HT-29 (cell line): Measurements from ENCODE around the gene BPI. TPM values are rescaled to one million over a fixed set of nuclear protein-coding genes. Genes with fewer than 3 reads are reported as not detected.
"Not testable (repeated sequence)": the region's sequence is repeated elsewhere in the genome, so short reads cannot be mapped to it uniquely, and the experiment has no call there.

ENCODE experiments used
- DNase-seq: peaks from one replicate; pipeline ENCODE4 v3.0.0-alpha.2; 2015; ENCODE audit warnings: low spot score
- total RNA-seq: library from RNA; depleted of rRNA; stranded (reverse); fragments of >200 nt; shearing (Covaris generic); gene quantifications from 2 replicates; pipeline ENCODE4 v1.2.3, GENCODE V29; 2014

Gene BPI
- total RNA-seq, 1 experiment from 2014 or later, result not detected

DNA sequence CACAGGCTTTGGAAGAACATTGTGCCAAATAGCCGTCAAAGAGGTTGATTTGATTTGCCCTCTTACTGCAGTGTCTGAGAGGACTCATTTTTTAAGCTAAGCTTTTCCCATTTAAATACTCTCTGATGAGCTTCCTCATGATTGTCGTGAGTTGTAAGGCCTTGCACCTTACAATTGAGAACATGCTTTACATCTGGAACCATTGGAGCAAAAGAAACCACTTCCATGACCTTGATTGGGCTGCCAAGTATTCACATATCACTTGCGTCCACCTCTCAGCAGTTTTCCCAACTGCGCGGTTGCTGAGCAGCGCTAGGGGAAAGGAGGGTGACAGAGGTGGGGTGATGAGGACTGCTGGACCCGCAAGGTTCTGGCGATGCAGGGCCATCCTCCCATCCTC lies 30.1 kb downstream of the BPI start:
- DNase-seq, result no peak

DNA sequence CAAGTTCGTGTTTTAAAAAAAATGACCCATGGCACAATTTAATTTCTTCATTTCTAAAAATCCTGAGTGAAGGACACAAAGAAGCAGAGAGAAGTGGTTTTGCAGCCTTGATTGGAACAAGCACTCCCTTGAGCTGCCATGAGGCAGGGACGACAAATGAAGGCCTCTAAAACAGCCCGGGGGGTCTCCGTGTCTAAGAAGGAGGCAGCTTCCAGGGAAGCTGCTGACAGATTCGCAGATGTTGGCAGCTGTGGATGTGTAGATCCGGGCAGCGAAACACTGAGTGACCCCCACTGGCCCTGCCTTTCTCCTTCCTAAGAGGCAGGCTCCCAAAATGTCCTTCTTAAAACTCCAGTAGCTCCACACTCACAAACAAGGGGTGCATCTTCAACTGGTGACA lies 32.8 kb downstream of the BPI start:
- no peak for DNase-seq

DNA sequence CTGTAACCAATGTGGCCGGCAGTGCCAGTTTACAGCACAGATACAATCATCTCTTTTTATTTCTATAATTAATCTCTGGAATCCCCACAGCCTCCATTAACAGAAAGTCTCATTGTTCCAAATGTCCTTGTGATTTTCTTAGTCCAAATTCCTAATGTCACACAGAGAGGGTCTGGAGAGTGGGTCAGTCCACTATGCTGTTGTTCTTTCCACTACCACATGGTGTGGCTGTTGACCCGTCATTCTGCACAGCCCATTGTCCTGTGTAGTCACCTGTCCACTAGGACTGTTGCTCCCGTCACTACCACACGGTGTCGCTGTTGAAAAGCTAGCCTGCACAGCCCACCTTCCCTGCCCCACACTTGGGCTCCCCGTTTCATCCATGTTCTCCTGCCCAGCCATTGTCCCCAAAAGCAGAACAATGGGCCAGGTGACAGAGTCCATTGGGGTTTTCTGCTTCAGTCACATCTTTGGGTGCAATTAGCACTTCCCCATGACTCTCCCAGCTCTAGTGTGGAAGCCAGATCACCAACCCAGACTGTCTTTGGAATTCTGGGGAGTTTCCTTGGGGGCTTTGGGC lies 33.7 kb downstream of the BPI start:
- DNase-seq, result peak; percentile 66

DNA sequence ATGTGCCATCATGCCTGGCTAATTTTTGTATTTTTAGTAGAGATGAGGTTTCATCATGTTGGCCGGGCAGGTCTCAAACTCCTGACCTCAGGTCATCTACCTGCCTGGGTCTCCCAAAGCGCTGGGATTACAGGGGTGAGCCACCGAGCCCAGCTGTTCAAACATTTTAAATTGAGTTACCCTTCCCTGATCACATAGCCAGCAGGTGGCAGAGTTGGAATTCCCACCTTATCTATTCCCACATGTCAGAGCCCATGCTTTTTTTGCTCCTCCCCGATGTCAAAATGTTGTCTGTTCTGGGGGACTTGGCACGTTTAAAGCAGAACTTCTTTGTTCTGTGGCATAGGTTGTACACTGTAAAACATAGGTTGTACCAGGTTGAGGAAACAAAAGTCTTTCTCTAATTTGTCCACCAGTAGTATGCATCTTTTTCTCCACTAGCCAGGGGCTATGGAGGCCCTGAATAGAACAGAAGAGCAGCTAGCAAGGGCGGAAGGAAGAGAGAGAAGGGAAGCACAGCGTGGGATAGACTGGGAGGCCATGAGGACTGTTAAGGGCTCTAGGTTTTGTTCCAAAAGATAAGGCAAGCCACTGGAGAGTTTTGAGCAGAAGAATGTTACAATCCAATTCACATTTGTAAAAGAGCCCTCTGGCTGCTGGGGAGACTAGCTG lies 35.0 kb downstream of the BPI start:
- DNase-seq, result peak; percentile 71

DNA sequence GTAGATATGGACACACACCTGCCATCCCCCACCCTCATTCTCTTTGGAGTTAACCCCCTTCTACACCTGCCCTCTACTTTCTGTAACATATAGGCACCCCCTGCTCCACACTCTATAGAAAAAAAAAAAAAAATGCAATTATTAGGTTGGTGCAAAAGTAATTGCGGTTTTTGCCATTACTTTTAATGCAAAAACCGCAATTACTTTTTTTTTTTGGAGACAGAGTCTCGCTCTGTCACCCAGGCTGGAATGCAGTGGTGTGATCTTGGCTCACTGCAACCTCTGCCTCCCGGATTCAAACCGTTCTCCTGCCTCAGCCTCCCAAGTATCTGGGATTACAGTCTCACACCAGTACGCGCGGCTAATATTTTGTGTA lies 35.6 kb downstream of the BPI start:
- not testable (repeated sequence) for DNase-seq

DNA sequence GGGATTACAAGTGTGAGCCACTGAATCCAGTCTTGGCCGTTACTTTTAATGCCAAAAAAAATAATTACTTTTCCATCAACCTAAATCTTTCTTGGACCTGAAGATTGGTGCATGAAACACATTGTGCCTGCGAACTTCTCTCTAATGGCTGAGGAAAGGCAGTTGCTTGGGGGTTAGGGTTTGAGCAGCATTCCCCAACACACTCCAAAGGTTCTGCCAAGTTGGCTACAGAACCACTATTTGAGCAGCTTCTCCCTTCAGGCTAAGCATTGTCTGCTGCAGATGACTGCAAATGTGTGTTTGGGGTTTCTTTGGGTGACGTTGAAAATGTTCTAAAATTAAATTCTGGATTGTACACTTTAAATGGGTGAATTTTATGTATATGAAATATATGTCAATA lies 36.0 kb downstream of the BPI start:
- no peak for DNase-seq

DNA sequence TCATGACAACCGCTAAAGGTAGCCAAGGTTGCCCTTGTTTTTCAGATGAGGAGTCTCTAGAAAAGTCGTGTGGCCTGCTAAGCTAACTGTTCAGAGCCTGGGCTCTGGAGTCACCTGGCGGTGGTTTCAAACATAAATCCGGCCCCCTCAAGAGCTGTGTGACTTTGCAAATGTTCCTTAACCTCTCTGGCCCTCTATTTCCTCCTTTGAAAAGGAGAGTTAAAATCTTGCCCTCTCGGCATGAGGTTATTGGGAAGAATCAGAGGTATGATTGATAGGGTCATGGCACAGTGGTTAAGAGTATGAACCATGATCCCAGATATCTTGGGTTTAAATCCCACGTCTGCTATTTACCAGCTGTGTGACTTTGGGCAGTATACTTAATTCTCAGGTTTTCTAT lies 36.7 kb downstream of the BPI start:
- DNase-seq, result no peak

DNA sequence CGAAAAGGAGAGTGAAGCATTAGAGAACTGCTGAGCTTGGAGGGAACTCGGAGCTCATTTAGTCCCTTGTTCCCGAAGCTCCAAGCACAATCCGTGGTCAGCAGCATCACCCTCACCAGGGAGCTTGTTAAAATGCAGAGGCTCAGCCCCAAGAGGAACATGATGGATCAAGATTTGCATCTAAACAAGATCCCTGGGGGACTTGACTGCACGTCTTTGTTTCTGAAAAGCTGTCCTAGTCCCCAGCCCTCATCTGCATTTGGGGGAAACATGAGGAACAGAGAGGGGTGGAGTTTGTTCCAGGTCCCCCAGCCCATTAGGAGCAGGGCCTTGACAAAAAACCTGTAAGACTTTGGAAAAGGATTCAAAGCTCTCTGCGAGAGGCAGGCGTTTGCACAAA lies 38.3 kb downstream of the BPI start:
- DNase-seq, result no peak

DNA sequence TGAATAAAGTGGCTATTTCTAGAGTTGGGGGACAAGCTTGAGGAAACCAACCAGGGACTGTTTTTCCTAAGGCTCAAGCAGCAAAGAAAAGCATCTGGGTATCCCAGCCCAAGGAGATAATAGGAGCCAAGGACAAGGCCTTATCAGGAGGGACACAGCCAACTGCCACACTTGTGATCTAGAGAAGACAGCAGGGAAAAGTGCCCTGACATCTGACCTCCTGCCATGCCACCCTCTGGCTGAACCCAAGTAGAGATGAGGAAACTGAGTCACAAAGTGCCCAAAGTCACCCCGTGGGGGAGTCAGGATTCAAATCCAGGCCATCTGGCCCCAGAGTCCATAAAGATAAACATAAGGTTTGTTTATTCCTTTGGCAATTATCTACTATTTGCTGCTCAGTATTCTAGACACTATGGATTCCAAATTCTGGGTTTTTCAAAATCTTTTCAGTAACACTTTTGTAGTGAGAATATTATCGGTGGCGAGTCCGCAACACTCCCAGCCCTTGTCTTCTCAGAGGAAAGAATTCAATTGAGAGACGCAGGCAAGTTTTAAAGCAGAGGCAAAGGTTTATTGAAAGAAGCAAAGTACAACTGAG lies 38.9 kb downstream of the BPI start:
- DNase-seq, result no peak

DNA sequence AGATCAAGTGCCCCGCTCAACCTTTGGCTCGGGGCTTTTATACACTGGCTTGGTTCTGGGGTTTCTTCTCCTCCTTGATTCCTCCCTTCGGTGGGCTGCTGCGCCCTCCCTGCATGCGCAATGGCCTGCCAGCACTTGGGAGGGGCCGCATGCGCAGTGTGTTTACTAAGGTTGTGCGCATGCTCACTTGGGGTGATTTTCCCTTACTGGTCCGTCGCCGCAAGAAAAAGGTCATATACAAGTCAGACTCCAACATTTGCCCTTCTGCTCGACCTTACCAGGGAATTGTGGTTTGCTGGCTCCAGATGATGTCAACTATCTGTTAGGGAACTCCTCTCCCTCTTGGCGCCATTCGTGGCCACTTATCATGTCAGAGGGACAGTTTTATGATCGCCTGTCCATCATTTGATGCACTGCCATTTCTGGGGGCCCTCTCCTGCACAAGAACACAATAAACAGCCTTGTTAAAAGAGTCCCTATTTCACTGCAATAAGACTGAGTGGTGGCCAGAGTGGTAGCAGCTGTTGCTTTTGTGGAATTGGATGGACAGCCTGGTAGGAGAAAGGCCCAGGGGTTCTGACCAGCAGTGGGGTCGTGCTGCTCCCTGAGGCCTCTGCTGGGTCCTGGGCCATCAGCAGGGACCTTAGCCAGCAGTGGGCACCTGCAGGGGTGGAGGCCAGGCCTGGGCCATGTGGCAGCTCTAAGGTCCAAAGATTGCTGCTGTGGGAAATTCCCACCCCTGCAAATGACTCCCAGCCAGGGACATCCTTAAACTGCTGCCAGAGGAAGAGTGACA lies 39.6 kb downstream of the BPI start:
- DNase-seq, result peak; percentile 64

DNA sequence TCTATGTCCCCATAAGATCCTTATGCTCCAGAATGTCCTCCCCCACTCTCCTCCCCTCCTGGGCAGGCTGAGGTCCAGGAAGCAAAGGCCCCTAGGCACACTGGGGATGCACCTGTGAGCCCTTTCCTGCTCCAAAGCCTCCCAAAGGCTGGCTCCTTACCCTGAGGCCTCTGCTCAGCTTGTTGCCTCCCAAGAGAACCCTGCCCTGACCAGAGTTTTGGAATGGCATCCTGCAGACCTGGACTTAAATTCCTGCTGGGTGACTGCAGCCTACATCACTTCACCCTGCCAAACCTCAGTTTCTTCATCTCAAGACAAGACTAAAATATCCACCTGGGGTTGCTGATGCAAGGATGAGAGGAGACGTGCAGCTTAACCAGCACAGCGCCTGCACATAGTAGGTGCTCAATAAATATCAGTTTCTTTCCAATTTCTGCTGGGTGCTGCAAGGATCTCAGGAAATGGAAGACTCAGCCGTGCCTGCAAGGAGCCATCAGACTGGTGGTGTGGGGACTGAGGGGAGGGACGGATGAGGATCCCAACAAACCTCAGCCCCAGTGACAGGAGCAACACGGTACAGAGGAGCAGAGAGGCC lies 40.2 kb downstream of the BPI start:
- no peak for DNase-seq

DNA sequence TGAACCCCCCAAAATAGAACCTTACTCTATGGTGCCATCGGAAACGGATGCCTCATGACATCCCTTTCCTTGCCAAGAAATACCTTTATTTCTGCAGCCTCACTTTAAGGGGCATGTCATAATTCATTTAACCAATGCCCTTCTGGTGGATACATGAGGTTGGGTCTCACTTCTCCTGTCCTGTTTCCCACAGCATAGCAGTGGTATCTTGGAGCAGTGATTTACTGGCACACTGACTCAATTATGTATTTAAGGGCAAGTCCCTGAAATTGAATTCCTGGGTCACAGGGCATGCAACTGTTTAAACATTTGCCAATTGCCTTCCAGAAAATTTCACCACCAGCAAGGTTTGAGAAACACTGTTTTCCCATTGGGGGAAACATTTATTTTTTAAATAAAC lies 41.7 kb downstream of the BPI start:
- no peak for DNase-seq

DNA sequence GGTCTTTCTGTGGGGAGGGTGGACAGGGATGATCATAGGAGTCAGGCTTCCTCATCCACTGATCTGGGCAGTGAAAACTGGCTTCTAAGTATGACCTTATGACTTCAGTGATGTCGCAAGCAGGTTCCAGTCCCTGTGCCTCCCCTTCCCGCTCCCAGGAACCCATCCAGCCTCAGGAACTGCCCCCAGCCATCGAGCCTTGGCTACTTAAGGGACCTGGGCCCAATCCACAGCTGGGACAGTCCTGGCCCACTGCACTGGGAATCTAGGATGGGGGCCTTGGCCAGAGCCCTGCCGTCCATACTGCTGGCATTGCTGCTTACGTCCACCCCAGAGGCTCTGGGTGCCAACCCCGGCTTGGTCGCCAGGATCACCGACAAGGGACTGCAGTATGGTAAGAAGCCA lies 42.3 kb downstream of the BPI start, which contains the start of gene LBP:
LBP (plus strand) TSS at position 236 of the 405 bp plus-strand sequence; CDS start at position 271, 35 bp downstream.
- DNase-seq, result no peak

DNA sequence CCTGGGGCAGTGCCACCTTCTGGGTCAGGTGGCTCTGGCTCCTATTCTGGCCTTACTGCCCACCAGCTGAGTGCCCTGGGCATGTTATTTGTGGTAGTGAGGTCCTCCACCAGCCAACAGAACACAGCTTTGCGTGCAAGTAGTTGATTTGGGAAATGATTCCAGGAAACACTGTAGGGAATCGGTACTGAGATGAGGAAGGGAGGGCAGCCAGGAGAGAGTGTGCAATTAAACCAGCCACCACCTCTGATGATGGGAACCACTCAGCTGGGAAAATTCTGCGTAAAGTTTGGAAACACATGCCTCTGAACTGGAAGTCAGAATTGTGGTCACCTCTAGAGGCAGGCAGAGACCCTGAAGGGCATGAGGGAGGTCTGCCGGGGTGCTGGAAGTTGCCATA lies 42.8 kb downstream of the BPI start:
- no peak for DNase-seq

DNA sequence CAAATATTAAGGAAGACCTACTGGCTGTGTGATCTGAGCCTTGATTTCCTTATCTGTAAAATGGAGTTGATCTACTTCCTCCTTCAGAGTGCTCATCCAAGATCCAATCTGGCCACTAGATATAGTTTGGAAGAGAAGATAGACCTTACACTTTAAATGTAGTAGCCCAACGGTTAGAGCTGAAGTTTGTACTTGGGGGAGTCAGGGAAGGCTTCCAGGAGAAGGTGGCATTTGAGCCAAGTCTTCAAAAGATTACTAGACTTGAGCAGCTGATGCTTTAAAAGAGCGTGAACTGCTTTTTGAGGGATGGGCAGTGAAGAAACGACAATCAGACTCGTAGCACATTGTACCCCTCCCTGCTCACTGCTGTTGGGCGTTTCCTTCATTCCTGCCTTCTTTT lies 45.9 kb downstream of the BPI start:
- no peak for DNase-seq

DNA sequence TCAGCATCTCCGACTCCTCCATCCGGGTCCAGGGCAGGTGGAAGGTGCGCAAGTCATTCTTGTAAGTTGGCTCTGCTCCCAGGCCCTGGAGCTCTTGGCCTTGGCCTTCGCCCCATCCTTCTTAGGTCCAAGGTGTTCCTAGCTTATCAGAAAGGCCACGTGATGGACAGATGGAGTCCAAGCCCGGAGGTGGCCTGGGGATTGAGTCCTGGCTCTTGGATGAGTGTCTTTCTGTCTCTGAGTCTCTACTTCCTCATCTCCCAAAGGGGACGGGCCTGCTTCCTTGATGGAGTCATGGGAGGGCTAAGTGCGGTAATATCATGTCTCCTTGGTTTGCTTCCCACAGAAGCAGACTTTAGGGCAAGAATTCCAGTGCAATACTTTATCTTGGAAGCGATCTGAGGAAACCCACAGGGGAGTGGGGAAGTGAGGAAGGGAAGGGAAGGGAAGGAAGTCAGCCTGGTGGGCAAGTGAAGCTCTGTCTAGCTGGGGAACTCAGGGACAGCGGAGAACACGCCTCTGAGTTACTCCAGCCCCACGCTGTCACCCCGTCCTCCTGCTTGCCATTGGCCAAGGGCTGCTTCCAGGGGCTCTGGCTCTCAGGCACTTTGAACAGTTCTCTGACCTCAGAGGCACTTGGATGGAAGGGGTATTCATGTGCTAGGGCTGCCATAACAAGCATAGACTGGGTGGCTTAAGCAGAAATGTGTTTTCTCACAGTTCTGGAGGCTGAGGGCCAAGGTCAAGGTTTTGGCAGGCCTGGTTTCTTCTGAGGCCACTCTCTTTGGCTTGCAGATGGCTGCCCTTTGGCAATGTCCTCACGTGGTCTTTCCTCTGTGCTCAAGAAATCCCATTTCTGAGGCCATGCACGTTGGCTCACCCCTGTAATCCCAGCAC lies 47.2 kb downstream of the BPI start:
- DNase-seq, result no peak

DNA sequence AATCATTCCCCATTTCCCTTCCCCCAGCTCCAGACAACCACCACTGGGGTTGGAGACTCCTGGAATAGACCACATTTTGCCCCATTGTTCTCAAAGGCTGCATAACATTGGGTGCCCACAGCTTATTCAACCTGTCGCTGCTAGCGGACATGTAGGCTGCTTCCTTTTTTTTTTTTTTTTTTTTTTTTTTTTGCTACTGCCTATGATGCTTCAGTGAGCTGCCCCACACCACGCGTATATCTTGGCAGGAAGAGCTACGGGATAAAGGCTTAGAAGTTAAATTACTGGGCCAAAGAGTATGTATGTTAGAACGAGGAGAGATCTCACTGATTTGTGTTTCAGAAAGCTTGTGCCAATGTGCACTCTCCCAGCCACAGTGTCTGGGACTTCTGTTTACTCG lies 49.4 kb downstream of the BPI start:
- DNase-seq, result no peak

DNA sequence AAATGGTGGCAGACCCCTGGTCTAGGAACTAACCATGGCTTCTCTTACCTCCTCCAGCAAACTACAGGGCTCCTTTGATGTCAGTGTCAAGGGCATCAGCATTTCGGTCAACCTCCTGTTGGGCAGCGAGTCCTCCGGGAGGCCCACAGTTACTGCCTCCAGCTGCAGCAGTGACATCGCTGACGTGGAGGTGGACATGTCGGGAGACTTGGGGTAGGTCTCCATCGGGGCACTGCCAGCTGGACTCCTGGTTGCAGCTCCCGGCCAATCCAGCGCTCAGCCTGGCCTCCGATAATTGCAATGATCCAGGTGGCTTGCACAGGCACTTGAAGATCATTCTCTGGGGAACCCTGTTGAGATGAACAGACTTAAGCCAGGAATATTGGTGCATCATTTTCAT lies 50.3 kb downstream of the BPI start:
- DNase-seq, result no peak

DNA sequence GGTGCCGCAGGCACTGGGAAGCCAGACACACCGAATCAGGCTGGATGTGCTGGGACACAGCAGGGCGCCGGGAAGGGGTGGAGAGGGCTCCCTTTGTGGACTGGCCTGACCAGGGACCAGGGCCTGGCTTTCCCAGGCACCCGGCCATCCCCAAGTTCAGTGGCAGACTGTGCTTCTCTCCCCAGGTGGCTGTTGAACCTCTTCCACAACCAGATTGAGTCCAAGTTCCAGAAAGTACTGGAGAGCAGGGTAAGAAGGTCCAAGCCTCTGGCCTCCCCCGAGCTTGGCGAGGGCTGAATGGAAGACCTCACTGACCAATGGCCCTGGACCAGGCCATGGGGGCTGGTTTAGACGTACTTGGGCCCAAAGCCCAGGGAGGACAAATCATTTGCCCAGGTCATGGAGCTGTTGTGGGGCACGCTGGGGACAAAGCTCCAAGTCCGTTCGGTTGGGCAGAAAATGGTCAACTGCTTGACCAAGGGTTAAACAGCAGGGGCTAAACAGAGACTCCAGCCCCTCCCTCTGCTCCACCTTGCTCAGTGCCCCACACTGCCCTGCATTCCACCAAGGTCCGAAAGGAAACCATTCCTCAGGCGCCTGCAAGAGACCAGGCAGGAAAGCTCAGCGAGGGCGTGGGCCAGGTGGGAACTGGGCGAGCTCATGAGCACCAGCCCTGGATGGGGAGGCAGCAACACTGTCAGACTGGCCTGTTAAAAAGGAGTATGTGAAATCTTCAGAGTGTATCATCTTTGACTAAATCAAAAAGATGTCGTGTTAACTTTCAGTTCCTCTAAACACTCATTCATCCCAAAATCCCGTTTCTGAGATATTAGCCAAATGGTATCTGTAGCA lies 51.4 kb downstream of the BPI start:
- no peak for DNase-seq

DNA sequence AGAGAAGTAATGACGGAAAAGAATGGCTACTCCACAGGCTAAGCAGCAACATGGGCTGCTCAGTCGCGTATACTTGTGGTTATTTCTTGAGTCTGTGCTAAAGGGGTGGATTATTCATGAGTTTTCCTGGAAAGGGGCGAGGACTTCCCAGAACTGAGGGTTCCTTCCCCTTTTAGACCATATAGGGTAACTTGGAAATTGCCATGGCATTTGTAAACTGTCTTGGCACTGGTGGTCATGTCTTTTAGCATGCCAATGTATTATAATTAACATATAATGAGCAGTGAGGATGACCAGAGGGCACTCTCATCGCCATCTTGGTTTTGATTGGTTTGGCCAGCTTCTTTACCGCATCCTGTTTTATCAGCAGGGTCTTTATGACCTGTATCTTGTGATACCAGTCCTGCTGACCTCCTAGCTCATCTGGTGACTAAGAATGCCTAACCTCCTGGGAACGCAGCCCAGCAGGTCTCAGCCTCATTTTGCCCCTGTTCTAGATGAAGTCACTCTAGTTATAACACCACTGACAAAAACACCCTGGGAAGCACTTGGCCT lies 53.8 kb downstream of the BPI start:
- no peak for DNase-seq
